Aorta (tissue), 5 donors: ENCODE results near the gene TPPP. TPM values are rescaled to one million over a fixed set of nuclear protein-coding genes. Genes with fewer than 3 reads are reported as not detected.

ENCODE experiments used
- ATAC-seq: fragments of 200-7000 bp; cut with Tn5 transposase; one replicate; pipeline ENCODE4 v1.9.1; 2022; ENCODE audit warnings: moderate library complexity; ENCODE audit not compliant: low FRiP score
- DNase-seq, 2 donors: peaks; one replicate each; pipeline ENCODE4 v3.0.0-alpha.2; 2020
- H3K27ac ChIP-seq, 2 donors: one replicate each; pipeline ENCODE4 v1.5.1; 2013; ENCODE audit warnings: low read length in 2 of 2, mild to moderate bottlenecking in 2 of 2, moderate library complexity in 2 of 2, control low read depth in 1 of 2, inconsistent platforms in 1 of 2, low read depth in 1 of 2
- H3K27me3 ChIP-seq, 2 donors: one replicate each; pipeline ENCODE4 v1.6.1; 2013; ENCODE audit warnings: control low read depth in 1 of 2, low read length in 1 of 2, mild to moderate bottlenecking in 1 of 2, moderate library complexity in 1 of 2; ENCODE audit not compliant: insufficient read depth in 2 of 2, control insufficient read depth in 1 of 2
- H3K36me3 ChIP-seq, 2 donors: one replicate each; pipeline ENCODE4 v1.6.1; 2013; ENCODE audit warnings: control low read depth in 1 of 2, low read length in 1 of 2, mild to moderate bottlenecking in 1 of 2; ENCODE audit not compliant: insufficient read depth in 2 of 2, control insufficient read depth in 1 of 2
- H3K4me1 ChIP-seq, 2 donors: one replicate each; pipeline ENCODE4 v1.6.1; 2013; ENCODE audit warnings: low read length in 2 of 2, control low read depth in 1 of 2, mild to moderate bottlenecking in 1 of 2, moderate library complexity in 1 of 2; ENCODE audit not compliant: insufficient read depth in 2 of 2, control insufficient read depth in 1 of 2
- H3K4me3 ChIP-seq, 2 donors: one replicate each; pipeline ENCODE4 v1.5.1; 2013; ENCODE audit warnings: low read length in 2 of 2, control low read depth in 1 of 2, mild to moderate bottlenecking in 1 of 2
- H3K9me3 ChIP-seq: one replicate; pipeline ENCODE4 v1.6.1; 2013; ENCODE audit warnings: mild to moderate bottlenecking, low read length; ENCODE audit not compliant: control insufficient read depth
- WGBS, 2 donors: extraction: QIAGEN DNeasy Blood & Tissue Kit; methylation state at CpG; one replicate each; pipeline ENCODE4 v1.1.7; 2013; 5-methylcytosine and 5-hydroxymethylcytosine counted together
- intact Hi-C, 2 donors: fragments of 100-400 bp; cut with DNase I; formaldehyde crosslinking; loops; one replicate each; pipeline versions ENCODE4 v1.14.2 to v1.15.0; 2022
- polyA plus RNA-seq, 2 donors: library from polyadenylated mRNA; stranded (reverse); fragments of 200-250 nt; gene quantifications; one replicate each; pipeline ENCODE4 v1.2.3, GENCODE V29; 2013
- total RNA-seq, 2 donors: library from RNA; stranded (reverse); fragmentation: NEBNext Ultra II Directional; extraction: Animal tissue kit (Norgen Biotek cat#: 25700); gene quantifications; one replicate each; pipeline ENCODE4 v1.2.1, GENCODE V29; 2021
- donor health status: healthy with polysubstance abuse.
- donor health status: Bipolar disorder and iron deficiency.
- donor health status: DM: no; HTN: no; CAD: no.
- donor health status: DM: no; HTN: no; CAD: no.
- donor health status: DM: yes; HTN: yes; CAD: no.

The TPPP gene
- total and polyA plus RNA-seq, 4 donors: 2.5 to 9.8 (median 5.2) TPM

DNA sequence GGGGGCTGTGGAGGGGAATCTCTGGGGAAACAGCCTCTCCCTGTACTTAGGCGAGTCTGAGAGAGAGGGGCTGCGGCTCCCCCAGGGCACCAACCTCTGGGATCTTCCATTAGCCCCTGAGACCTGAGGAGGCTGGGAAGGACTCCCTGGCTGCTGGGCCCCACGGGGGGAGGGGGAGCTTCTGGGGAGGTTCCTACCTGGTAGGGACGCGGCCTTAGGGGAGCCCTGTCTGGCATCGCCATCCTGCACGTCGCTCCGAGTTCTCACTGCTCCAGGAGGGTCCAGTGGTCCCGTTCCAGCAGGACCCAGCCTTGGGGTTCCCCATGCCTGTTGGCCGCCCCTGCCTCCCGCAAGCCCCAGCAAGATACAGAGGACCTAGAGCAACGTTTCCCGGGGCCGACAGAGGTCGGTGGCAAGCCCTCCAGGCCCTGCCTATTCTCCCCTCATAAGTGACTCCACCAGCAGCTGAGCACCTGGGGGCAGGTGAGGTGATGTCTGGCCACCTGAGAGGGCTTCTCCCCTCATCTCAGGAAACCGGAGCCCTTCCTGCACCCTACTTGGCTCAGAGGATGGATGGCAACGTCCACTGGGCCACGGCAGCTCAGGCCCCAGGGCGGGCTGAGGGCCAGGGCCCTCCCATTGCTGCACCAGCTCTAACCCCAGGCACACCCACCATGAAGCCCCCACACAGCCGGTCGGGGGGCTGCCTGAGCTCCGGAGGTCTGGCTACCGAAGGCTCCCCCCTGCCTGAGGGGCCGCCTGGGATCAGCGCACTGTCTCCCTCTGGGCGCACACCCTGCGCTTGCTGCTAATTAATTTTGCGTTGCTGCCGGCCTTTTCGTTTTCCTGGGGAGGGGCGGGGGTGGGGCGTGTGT lies 22.5 kb downstream of the TPPP start:
- intact Hi-C loops: loop anchor here (2.0 to 5.0 kb wide), 2 partner anchors 232 to 234 kb away; no protein-coding TSS in a partner anchor
- Histone ChIP-seq H3K4me3 (no peak overlapping the region), H3K27me3 (no peaks in the 10 kb centered on the region), H3K4me1 (no peaks in the 10 kb centered on the region), H3K27ac (no peak overlapping the region), H3K9me3 (no peaks in the 10 kb centered on the region), H3K36me3 (no peaks in the 10 kb centered on the region)
- ATAC-seq (no peak), DNase-seq (peak; percentile 42 to 69)
- 75 to 78% methylated on average over 30 to 33 of the region's 33 CpGs for WGBS, 2 donors

DNA sequence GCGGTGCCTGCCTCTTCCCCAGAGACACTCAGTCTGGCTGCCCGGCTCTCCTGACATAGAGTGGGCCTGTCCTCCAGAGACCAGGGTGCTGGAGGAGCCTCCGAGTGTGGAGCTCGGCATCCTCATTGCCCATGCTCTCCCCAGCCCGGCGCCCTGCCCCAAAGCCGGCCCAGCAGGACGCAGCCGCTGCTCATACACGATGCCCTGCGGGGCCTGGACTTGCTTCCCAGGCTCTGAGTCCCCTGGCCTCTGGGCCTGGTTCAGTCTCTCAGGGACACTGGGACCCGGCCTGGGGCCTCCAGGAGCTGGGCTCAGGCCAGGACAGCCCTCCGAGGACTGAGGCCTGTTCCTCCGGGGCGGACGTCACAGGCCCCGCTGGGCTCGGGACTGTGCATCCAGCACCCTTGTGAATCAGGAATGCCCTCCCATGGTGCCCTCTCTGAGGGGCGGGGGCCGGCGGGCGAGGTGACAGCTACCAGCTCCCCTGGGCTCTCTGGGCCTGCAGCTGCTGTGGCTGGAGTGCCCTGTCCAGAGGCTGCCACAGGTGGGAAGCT lies 23.2 kb downstream of the TPPP start:
- Histone ChIP-seq H3K27me3 (no peaks in the 10 kb centered on the region), H3K4me3 (no peak overlapping the region), H3K27ac (no peak overlapping the region), H3K9me3 (no peaks in the 10 kb centered on the region), H3K36me3 (peaks cover 0 to under 1% of the 10 kb centered on the region in 2 donors), H3K4me1 (no peaks in the 10 kb centered on the region)
- intact Hi-C loops: loop anchor here (2.0 to 5.0 kb wide), 2 partner anchors 232 to 235 kb away; no protein-coding TSS in a partner anchor
- ATAC-seq (no peak), DNase-seq (peak; percentile 42 to 70)
- 89 to 93% methylated on average over 21 to 22 of the region's 22 CpGs for WGBS, 2 donors

- 62 to 70% methylated on average over 40 of the region's 40 CpGs for WGBS, 2 donors
- Histone ChIP-seq H3K9me3 (no peaks in the 10 kb centered on the region), H3K4me3 (no peak overlapping the region), H3K27ac (no peak overlapping the region), H3K4me1 (no peaks in the 10 kb centered on the region), H3K36me3 (peaks cover 0 to 1% of the 10 kb centered on the region in 2 donors), H3K27me3 (no peaks in the 10 kb centered on the region)
- ATAC-seq (no peak), DNase-seq (peak; percentile 46 to 78)
- intact Hi-C loops: no loop called here
These were observed 23.9 kb downstream of the TPPP start for GRCh38 chr5:669111-669841.

DNA sequence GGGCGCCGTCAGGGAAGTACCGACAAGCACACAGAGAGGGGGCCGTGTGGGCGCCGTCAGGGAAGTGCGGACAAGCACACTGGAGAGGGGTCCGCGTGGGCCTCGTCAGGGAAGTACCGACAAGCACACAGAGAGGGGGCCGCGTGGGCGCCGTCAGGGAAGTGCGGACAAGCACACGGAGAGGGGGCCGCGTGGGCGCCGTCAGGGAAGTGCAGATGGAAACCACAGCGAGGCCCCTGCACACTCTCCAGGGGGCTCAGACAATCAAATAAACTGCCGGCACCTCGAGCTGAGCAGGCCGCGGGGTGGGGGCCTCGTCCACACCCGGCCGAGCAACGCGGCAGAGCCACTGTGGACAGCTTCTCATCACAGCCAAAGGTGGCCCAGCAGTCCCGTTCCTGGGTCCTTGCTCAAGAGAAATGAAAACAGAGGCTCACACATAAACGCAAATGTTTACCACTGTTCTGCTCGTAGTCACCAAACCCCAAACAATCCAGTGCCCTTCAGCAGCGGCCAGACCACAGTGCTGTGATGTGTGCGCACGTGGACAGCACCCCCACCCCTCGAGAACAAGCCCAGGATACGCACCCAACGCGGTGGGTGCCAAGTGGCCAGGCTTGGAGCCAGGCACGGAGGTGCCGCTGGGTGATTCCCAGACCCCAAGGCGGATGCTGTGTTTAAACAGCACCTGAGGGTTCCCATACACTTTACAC lies 24.7 kb downstream of the TPPP start:
- no peak overlapping the region for H3K27ac ChIP-seq
- H3K36me3 ChIP-seq: peaks cover 0 to 1% of the 10 kb centered on the region in 2 donors
- ATAC-seq: no peak
- WGBS, 2 donors: 85 to 87% methylated on average over 34 to 44 of the region's 44 CpGs
- no peak overlapping the region for H3K4me3 ChIP-seq
- intact Hi-C loops: no loop called here
- H3K27me3 ChIP-seq: no peaks in the 10 kb centered on the region
- H3K9me3 ChIP-seq: no peaks in the 10 kb centered on the region
- no peaks in the 10 kb centered on the region for H3K4me1 ChIP-seq
- DNase-seq: peak in 1 of 2 donors; percentile 67

- no peak overlapping the region for H3K27ac ChIP-seq
- no peaks in the 10 kb centered on the region for H3K27me3 ChIP-seq
- no peak overlapping the region for H3K4me3 ChIP-seq
- ATAC-seq: no peak
- intact Hi-C loops: no loop called here
- H3K9me3 ChIP-seq: no peaks in the 10 kb centered on the region
- H3K4me1 ChIP-seq: no peaks in the 10 kb centered on the region
- 92 to 93% methylated on average over 13 of the region's 13 CpGs for WGBS, 2 donors
- H3K36me3 ChIP-seq: peaks cover 0 to 1% of the 10 kb centered on the region in 2 donors
- DNase-seq: peak in 1 of 2 donors; percentile 32
These were observed 26.2 kb downstream of the TPPP start for GRCh38 chr5:666816-667498.

- Histone ChIP-seq H3K4me3 (no peak overlapping the region), H3K4me1 (no peaks in the 10 kb centered on the region), H3K27ac (no peak overlapping the region), H3K9me3 (no peaks in the 10 kb centered on the region), H3K36me3 (peaks cover 0 to 1% of the 10 kb centered on the region in 2 donors), H3K27me3 (no peaks in the 10 kb centered on the region)
- peak; percentile 42 to 69 for DNase-seq
- no peak for ATAC-seq
- intact Hi-C loops: no loop called here
- WGBS, 2 donors: 94 to 95% methylated on average over 40 of the region's 40 CpGs
These were observed 27.0 kb downstream of the TPPP start for GRCh38 chr5:665956-666711.

GRCh38 chr5:665541-665955 lies 27.6 kb downstream of the TPPP start:
- ATAC-seq (no peak), DNase-seq (peak; percentile 40 to 56)
- peaks cover 0 to 3% of the 10 kb centered on the region in 2 donors for H3K36me3 ChIP-seq
- no peaks in the 10 kb centered on the region for H3K4me1 ChIP-seq
- no peaks in the 10 kb centered on the region for H3K27me3 ChIP-seq
- H3K9me3 ChIP-seq: no peaks in the 10 kb centered on the region
- WGBS, 2 donors: 90 to 92% methylated on average over 8 of the region's 8 CpGs
- no peak overlapping the region for H3K27ac ChIP-seq
- intact Hi-C loops: no loop called here
- H3K4me3 ChIP-seq: no peak overlapping the region
